GM21576 (cell line): ENCODE measurements around the gene YIF1A.
"Not testable (repeated sequence)": the region's sequence is repeated elsewhere in the genome, so short reads cannot be mapped to it uniquely, and the experiment has no call there.

ENCODE experiments used
- ATAC-seq: cut with Tn5 transposase; IDR thresholded peaks from one replicate; pipeline ENCODE4 v1.9.1; 2021; ENCODE audit warnings: mild to moderate bottlenecking, moderate library complexity; ENCODE audit not compliant: unreplicated experiment

Gene YIF1A

GRCh38 chr11:66326261-66327111 is 37.5 kb upstream of the YIF1A start:
- no peak for ATAC-seq

GRCh38 chr11:66325263-66325671 is 36.3 kb upstream of the YIF1A start:
- no peak for ATAC-seq

GRCh38 chr11:66324664-66325063 is 35.7 kb upstream of the YIF1A start:
- no peak for ATAC-seq

GRCh38 chr11:66323684-66324083 is 34.7 kb upstream of the YIF1A start:
- ATAC-seq, result no peak

- no peak for ATAC-seq
Measured at GRCh38 chr11:66322732-66323427, 33.9 kb upstream of the YIF1A start.

- no peak for ATAC-seq
Measured at GRCh38 chr11:66321606-66322005, 32.7 kb upstream of the YIF1A start.

GRCh38 chr11:66320748-66321147 is 31.8 kb upstream of the YIF1A start:
- ATAC-seq, result not testable (repeated sequence)

- not testable (repeated sequence) for ATAC-seq
Measured at GRCh38 chr11:66320289-66320688, 31.3 kb upstream of the YIF1A start.

GRCh38 chr11:66318600-66318970 is 29.6 kb upstream of the YIF1A start:
- ATAC-seq, result no peak

- ATAC-seq, result no peak
Measured at GRCh38 chr11:66317723-66318599, 29.0 kb upstream of the YIF1A start.

GRCh38 chr11:66317322-66317722 is 28.4 kb upstream of the YIF1A start:
- no peak for ATAC-seq

- no peak for ATAC-seq
Measured at GRCh38 chr11:66316849-66317251, 27.9 kb upstream of the YIF1A start, which contains the start of gene CD248. Gene CD248 (minus strand): TSS chr11:66317044. CDS start chr11:66317027, 17 bp downstream.

GRCh38 chr11:66315921-66316811 is 27.2 kb upstream of the YIF1A start:
- no peak for ATAC-seq

GRCh38 chr11:66315498-66315885 is 26.5 kb upstream of the YIF1A start:
- no peak for ATAC-seq

GRCh38 chr11:66314561-66315497 is 25.9 kb upstream of the YIF1A start:
- ATAC-seq, result no peak

GRCh38 chr11:66314186-66314501 is 25.2 kb upstream of the YIF1A start:
- ATAC-seq, result no peak

- ATAC-seq, result no peak
Measured at GRCh38 chr11:66313321-66314185, 24.6 kb upstream of the YIF1A start.

GRCh38 chr11:66312549-66313320 is 23.8 kb upstream of the YIF1A start:
- peak; percentile 63 for ATAC-seq
